GM23338 (cell line): Measurements from ENCODE around the gene RASA3. TPM values are rescaled to one million over a fixed set of nuclear protein-coding genes. Genes with fewer than 3 reads are reported as not detected.
A peak's percentile ranks its signal among the peaks of the same experiment; 100 is the strongest.

Experiments used
- ATAC-seq: fragments of 200-7000 bp; cut with Tn5 transposase; 3 replicates; pipeline ENCODE4 v1.9.1; 2020
- DNase-seq: peaks from one replicate; pipeline ENCODE4 v3.0.0-alpha.2; 2015; ENCODE audit warnings: low spot score
- H2AFZ ChIP-seq: fragments of 200-600 bp; sonication (generic); 2 replicates; pipeline ENCODE4 v1.8.0; 2016; ENCODE audit warnings: antibody characterized with exemption, mild to moderate bottlenecking, moderate library complexity
- H3F3A ChIP-seq: fragments of 200-600 bp; sonication (generic); replicated peaks from 2 replicates; pipeline ENCODE4 v1.8.0; 2017; ENCODE audit warnings: antibody characterized with exemption, mixed run types, low read depth
- H3K27ac ChIP-seq: fragments of 200-600 bp; sonication (generic); 2 replicates; pipeline ENCODE4 v1.6.1; 2016; ENCODE audit warnings: low read depth
- H3K27me3 ChIP-seq: fragments of 200-600 bp; sonication (generic); 2 replicates; pipeline ENCODE4 v1.8.0; 2016; ENCODE audit warnings: mild to moderate bottlenecking, mixed run types, moderate library complexity; ENCODE audit not compliant: insufficient read depth
- H3K36me3 ChIP-seq: fragments of 200-600 bp; sonication (generic); 2 replicates; pipeline ENCODE4 v1.8.0; 2016; ENCODE audit warnings: mild to moderate bottlenecking; ENCODE audit not compliant: insufficient read depth
- H3K4me1 ChIP-seq: fragments of 200-600 bp; sonication (generic); 2 replicates; pipeline ENCODE4 v1.8.0; 2016; ENCODE audit warnings: mild to moderate bottlenecking, moderate library complexity; ENCODE audit not compliant: insufficient read depth
- H3K4me2 ChIP-seq: fragments of 200-600 bp; sonication (generic); 2 replicates; pipeline ENCODE4 v1.7.1; 2017; ENCODE audit warnings: mixed run types
- H3K4me3 ChIP-seq: fragments of 200-600 bp; sonication (generic); 2 replicates; pipeline ENCODE4 v1.6.1; 2016; ENCODE audit warnings: mixed run types
- H3K79me2 ChIP-seq: fragments of 200-600 bp; sonication (generic); replicated peaks from 2 replicates; pipeline ENCODE4 v1.8.0; 2017; ENCODE audit warnings: mild to moderate bottlenecking; ENCODE audit not compliant: insufficient read depth
- H3K9me2 ChIP-seq: fragments of 200-600 bp; sonication (generic); 2 replicates; pipeline ENCODE4 v1.8.0; 2017; ENCODE audit not compliant: insufficient read depth
- H4K20me1 ChIP-seq: fragments of 200-600 bp; sonication (generic); replicated peaks from 2 replicates; pipeline ENCODE4 v1.8.0; 2017; ENCODE audit warnings: mild to moderate bottlenecking; ENCODE audit not compliant: insufficient read depth
- H3K27ac Mint-ChIP-seq: 2 replicates; pipeline ENCODE4 v1.8.0; 2020; ENCODE audit warnings: inconsistent platforms, mild to moderate bottlenecking, moderate library complexity, mixed read lengths
- H3K27me3 Mint-ChIP-seq: 3 replicates; pipeline ENCODE4 v1.8.0; 2022; ENCODE audit warnings: low read depth, mild to moderate bottlenecking, moderate library complexity, mixed read lengths, inconsistent platforms; ENCODE audit not compliant: insufficient read depth, poor library complexity
- H3K36me3 Mint-ChIP-seq: 3 replicates; pipeline ENCODE4 v1.8.0; 2021; ENCODE audit warnings: low read depth, mild to moderate bottlenecking, inconsistent platforms, moderate library complexity, mixed read lengths
- H3K4me1 Mint-ChIP-seq: 3 replicates; pipeline ENCODE4 v1.8.0; 2020; ENCODE audit warnings: mild to moderate bottlenecking, inconsistent platforms, mixed read lengths
- H3K4me3 Mint-ChIP-seq: 3 replicates; pipeline ENCODE4 v1.8.0; 2021; ENCODE audit warnings: moderate library complexity, mild to moderate bottlenecking, inconsistent platforms, mixed read lengths
- H3K9me3 Mint-ChIP-seq: 3 replicates; pipeline ENCODE4 v1.8.0; 2020; ENCODE audit warnings: moderate library complexity, mild to moderate bottlenecking, inconsistent platforms, mixed read lengths
- ETS1 ChIP-seq: IDR thresholded peaks from 2 replicates; pipeline ENCODE4 v1.6.1; 2016; ENCODE audit warnings: antibody characterized with exemption
- JUNB ChIP-seq: IDR thresholded peaks from one replicate; pipeline ENCODE4 v1.6.1; 2016; ENCODE audit warnings: antibody characterized with exemption; ENCODE audit not compliant: unreplicated experiment
- NANOG ChIP-seq: IDR thresholded peaks from 2 replicates; pipeline ENCODE4 v1.6.1; 2016; ENCODE audit warnings: antibody characterized with exemption, borderline replicate concordance
- STAT1 ChIP-seq: IDR thresholded peaks from one replicate; pipeline ENCODE4 v1.6.1; 2016; ENCODE audit warnings: antibody characterized with exemption; ENCODE audit not compliant: unreplicated experiment
- ZNF114 ChIP-seq: fragments of 250-450 bp; sonication (Bioruptor Pico); IDR thresholded peaks from 2 replicates; pipeline ENCODE4 v1.5.0; 2020; ENCODE audit warnings: mild to moderate bottlenecking, moderate library complexity
- ZNF331 ChIP-seq: fragments of 250-450 bp; sonication (Bioruptor Pico); IDR thresholded peaks from 2 replicates; pipeline ENCODE4 v1.5.0; 2020; ENCODE audit warnings: low read depth, mild to moderate bottlenecking, moderate library complexity
- ZNF462 ChIP-seq: fragments of 250-450 bp; sonication (Bioruptor Pico); IDR thresholded peaks from 2 replicates; pipeline ENCODE4 v1.5.0; 2020; ENCODE audit warnings: mild to moderate bottlenecking, moderate library complexity
- polyA plus RNA-seq: library from polyadenylated mRNA; unstranded; fragments of >200 nt; fragmentation: Nextera tagmentation; extraction: Ambion mirVana; gene quantifications from 2 replicates; pipeline ENCODE4 v1.2.1, GENCODE V29; 2016
- total RNA-seq: library from RNA; depleted of rRNA; stranded (reverse); fragments of >200 nt; shearing (Covaris generic); gene quantifications from 2 replicates; pipeline ENCODE4 v1.2.3, GENCODE V29; 2014

The RASA3 gene
- total and polyA plus RNA-seq, 2 experiments from 2014 or later = 11.2 to 20.7 TPM

GRCh38 chr13:114161644-114162532 lies 29.5 kb upstream of the RASA3 start:
- no peak overlapping the region for H3K4me3 Mint-ChIP-seq
- no peaks in the 10 kb centered on the region for H3K9me3 Mint-ChIP-seq
- no peaks in the 10 kb centered on the region; the same call in 1 of the 3 replicates for H3K4me1 Mint-ChIP-seq
- Histone ChIP-seq H4K20me1 (no peaks in the 10 kb centered on the region), H2AFZ (peak overlapping the region; percentile 86), H3K27me3 (no peaks in the 10 kb centered on the region), H3K4me2 (no peak overlapping the region), H3K9me2 (no peaks in the 10 kb centered on the region), H3F3A (no peaks in the 10 kb centered on the region; the same call in 1 of the 2 replicates), H3K4me3 (no peak overlapping the region), H3K4me1 (no peaks in the 10 kb centered on the region), H3K27ac (no peak overlapping the region), H3K79me2 (no peaks in the 10 kb centered on the region), H3K36me3 (no peaks in the 10 kb centered on the region)
- no peak overlapping the region for H3K27ac Mint-ChIP-seq
- no peak for TF ChIP-seq STAT1
- peaks cover 6% of the 10 kb centered on the region for H3K27me3 Mint-ChIP-seq
- ATAC-seq (peak; percentile 29; the same call in 1 of the 3 replicates), DNase-seq (no peak)
- H3K36me3 Mint-ChIP-seq = no peaks in the 10 kb centered on the region

GRCh38 chr13:114161028-114161556 lies 28.7 kb upstream of the RASA3 start:
- no peak for DNase-seq

More at GRCh38 chr13:114161028-114161556, 28.7 kb upstream of the RASA3 start:
- peaks cover 6% of the 10 kb centered on the region; the same call in 2 of the 3 replicates for H3K4me1 Mint-ChIP-seq
- no peak overlapping the region for H3K4me3 Mint-ChIP-seq
- H3K79me2 ChIP-seq = no peaks in the 10 kb centered on the region
- H3K27ac Mint-ChIP-seq = no peak overlapping the region
- peaks cover 9% of the 10 kb centered on the region for H3K27me3 Mint-ChIP-seq
- no peak overlapping the region for H3K4me2 ChIP-seq
- no peaks in the 10 kb centered on the region; the same call in 2 of the 3 replicates for H3K36me3 Mint-ChIP-seq
- TF ChIP-seq NANOG = no peak
- TF ChIP-seq ZNF114 (CRISPR knock-in tag) = no peak
- no peak for TF ChIP-seq ZNF331 (CRISPR knock-in tag)
- no peak for TF ChIP-seq ETS1
- TF ChIP-seq JUNB = no peak
- no peak for TF ChIP-seq ZNF462 (CRISPR knock-in tag)
- no peak overlapping the region for H2AFZ ChIP-seq
- H3K4me1 ChIP-seq = no peaks in the 10 kb centered on the region
- H3F3A ChIP-seq = no peaks in the 10 kb centered on the region; the same call in 1 of the 2 replicates
- no peak overlapping the region for H3K27ac ChIP-seq
- no peak for ATAC-seq
- no peaks in the 10 kb centered on the region for H3K9me2 ChIP-seq
- H3K36me3 ChIP-seq = no peaks in the 10 kb centered on the region
- H4K20me1 ChIP-seq = no peaks in the 10 kb centered on the region
- H3K4me3 ChIP-seq = no peak overlapping the region
- H3K27me3 ChIP-seq = no peaks in the 10 kb centered on the region
- peaks cover 5% of the 10 kb centered on the region; the same call in 1 of the 3 replicates for H3K9me3 Mint-ChIP-seq
